Kidney capillary endothelial cell (primary cell): ENCODE results near the gene NPSR1.
"Not testable (repeated sequence)": the region's sequence is repeated elsewhere in the genome, so short reads cannot be mapped to it uniquely, and the experiment has no call there.

Experiments used
- DNase-seq: peaks from one replicate; pipeline ENCODE4 v3.0.0-alpha.2; 2018; ENCODE audit warnings: low spot score

The NPSR1 gene

DNA sequence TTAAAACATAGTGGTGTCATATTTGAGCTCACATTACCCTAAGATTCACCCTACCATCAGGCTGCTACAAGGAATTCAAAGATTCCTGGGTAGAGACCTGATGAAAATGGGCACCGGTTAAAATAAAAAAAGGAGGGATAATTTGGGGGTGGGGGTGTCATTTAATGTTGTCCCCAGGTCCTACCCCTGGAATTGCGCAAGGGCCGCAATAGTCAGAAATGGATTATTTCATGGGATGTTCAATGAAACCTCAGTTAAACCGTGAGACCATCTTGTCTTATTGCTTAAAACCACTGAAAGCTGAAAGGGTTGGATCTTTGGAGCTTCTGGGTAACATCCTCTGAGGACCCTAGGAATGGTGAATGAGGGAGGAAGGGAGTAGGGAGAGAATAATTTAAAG is 216.3 kb downstream of the NPSR1 start:
- not testable (repeated sequence) for DNase-seq

DNA sequence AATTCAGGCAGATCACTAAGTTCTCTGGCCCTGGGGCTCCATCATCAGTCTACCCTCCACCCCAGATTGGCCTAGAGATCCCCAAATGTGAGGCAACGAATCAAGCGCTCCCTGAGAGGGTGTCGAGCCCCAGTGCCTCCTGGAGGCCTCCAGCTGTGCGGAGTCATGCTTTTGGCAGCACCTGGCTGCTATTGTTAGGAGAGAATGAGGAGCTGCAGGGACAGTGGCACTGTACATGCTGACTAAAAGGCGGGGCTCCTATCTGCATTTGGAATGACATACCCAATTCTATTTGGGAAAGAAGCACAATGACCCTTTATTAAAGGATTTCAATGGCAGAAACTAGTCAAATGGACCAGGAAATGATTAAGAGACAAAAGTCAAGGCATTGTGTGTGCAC is 217.5 kb downstream of the NPSR1 start:
- no peak for DNase-seq

DNA sequence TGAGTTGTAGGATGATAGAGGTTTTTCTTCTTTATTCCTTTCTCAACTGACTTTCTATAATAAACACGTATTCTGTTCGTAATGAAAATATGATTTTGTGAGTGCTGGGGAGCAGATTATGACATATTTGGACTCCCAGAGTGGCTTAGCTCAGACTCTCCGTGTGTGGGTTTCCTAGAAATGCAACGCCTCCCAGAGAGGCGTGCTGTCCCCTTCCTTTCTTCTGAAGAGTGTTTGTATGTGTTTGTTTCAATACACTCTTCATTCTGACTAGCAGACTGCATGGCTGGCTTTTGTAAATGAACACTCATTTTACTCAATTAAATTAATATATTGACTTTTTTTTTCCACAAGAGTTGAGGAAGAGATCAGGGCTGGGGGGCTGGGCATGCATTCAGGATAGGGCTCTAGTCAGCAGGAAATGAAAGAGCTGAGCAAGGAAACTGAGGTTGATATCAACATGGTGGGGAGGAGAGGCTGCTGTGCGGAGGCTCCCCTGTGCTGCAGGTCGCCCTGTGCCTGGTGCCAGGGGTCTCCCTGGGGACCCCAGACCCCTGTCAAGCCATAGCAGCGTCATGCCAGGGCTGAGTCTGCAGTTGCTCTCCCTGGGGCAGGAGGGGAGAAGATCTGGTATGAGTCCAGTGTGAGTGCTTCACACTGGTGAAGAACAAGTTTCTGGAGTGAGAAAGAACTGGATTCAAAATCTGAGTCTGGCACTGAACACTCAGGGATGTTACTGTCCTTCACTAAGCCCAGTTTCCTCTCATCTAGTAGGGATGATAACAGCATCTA is 221.1 kb downstream of the NPSR1 start:
- DNase-seq = not testable (repeated sequence)

DNA sequence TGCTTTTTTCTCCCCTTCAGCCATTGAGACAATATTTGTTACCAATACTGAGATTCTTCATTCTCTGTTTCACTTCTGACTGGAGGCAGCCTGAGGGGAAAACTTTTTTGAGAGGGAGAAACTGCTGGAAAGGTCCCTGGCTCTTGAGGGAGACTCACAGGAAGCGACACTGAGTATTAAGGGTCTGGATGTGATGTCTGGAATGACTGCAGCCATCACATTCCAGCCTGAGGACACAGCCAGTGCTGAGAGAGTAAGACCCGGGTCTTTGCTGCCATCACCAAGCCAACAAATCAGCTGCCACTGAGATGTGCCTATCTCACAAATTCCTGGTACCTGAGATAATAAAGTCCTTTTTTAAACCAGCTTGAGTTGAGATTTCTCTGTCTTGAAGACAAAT is 221.9 kb downstream of the NPSR1 start:
- no peak for DNase-seq

DNA sequence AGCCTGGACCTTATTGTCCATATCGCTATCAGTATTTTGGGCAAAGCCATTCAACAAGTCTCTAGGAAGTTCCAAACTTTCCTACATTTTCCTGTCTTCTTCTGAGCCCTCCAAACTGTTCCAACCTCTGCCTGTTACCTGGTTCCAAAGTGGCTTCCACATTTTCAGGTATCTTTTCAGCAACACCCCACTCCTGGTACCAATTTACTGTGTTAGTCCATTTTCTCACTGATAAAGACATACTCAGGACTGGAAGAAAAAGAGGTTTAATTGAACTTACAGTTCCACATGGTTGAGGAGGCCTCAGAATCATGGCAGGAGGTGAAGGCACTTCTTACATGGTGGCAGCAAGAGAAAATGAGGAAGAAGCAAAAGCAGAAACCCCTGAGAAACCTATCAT is 225.8 kb downstream of the NPSR1 start:
- DNase-seq = not testable (repeated sequence)

DNA sequence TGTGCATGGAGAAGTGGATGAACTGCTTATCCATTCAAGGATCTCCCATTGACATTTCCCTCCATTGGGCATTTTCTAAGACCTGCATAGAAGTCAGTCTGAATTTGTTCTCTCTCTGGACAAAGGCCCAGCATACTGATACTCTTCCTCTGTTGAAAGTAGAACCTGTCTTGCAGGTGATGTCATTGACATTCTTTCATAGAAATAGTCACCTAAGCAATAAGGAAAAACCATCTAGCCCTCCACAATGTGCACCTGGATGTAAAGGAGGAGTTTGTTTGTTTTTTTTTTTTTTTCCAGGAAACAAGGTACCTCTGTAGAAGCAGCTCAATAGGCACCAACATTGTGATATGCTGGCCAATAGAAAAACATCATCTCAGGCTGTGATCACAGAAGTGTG is 228.8 kb downstream of the NPSR1 start:
- DNase-seq = no peak

DNA sequence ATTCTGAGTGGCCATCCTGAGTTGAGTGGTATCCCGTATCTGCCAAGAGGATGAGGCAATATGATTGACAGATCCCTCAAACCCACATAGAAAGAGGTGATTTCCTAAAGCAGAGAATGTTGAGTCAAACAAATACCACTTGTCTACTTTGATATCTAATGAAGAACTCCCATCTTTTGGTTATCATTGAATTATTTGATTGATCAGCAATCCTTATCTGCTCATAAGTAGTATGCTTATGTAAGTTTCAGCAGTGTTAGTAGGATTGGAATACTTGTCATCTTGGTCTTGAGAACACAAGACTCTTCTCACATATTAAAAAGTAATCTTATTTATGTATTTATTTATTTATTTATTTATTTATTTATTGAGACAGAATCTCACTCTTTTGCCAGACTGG is 231.9 kb downstream of the NPSR1 start:
- no peak for DNase-seq

DNA sequence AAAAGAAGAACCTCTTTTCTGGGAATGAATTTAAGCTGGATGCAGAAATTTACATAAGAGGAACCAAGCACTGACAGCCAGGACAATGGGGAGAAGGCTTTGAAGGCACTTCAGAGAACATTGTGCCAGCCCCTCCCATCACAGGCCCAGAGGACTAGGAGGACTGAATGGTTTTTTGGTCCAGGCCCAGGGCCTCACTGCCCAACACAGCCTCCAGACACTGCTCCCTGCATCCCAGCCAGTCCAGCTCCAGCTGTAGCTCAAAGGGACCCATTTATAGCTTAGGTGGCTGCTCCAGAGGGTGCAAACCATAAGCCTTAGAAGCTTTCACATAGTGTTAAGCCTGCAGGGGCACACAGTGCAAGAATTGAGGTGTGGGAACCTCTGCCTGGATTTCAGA is 237.2 kb downstream of the NPSR1 start:
- DNase-seq = no peak
